Fibroblast of gingiva (primary cell): ENCODE measurements around the gene PITPNM2.

ENCODE experiments used
- DNase-seq: peaks from one replicate; pipeline ENCODE4 v3.0.0-alpha.2; 2011; ENCODE audit warnings: low read depth

Gene PITPNM2

DNA sequence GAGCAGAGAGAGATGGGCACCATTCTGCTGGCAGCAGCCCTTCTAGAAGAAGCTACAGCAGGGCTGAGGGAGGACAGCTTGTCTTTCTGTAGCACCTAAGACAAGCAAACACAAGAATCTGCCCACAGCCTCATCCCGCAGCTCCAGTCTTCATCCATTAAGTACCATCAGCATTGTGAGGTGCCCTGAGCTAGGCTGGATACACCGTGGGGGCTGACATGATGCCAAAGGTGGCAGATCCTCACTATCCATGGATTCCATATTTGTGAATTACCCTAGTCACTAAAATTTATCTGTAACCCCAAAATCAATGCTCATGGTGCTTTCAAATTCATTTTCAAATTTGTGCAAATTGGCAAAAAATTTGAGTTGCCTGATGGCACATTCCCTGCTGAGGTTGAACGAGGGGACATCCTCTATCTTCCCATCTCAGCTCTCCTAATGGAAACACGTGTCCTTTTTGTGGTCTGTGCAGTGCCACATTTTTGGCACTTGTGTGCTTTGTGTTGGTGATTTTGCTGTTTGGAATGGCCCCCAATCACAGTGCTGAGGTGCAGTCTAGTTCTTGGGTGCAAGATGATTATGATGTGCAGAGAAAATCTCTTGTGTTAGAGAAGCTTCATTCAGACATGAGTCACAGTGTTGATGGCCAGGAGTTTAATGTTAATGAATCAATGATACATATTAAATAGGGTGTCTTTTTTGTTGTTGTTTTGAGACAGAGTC lies 7.0 kb downstream of the PITPNM2 start:
- no peak for DNase-seq

DNA sequence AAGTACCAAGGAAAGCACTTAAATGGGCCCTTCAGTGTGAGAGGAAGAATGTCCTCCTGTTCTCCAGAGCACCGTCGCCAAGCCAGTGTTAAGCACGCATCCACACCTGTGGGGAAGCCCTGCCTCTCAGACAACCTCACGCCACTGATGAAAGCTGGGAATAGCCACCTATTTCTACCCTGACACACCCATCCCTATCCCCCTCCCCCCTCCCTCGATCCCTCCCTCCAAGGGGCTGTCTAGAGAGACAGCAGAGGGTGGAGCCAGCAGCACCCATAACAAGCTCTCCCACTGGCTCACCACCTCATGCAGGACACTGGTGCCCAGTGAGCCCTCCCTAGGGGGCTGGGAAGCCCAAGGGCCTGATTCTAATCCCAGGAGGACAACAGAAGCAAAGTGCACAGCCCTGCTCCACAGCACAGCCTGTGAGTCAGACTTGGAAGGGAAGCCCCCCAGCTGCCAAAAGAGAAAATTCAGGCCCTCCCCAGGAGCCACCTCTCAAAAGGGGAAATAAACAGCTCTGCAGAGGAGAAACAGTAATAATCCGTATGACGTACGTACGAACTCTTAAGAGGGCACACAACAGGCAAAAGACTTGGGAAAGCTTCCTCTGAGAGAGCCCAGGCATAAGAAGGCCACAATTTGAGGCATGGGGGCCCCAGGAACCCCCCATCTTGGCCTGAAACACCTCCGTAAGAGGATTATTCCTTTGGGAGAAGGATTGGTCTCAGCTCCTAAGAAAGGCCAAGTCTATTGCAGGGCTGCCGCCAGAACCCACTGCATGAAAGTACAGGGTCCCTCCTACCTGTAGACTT lies 7.8 kb downstream of the PITPNM2 start:
- DNase-seq = no peak

DNA sequence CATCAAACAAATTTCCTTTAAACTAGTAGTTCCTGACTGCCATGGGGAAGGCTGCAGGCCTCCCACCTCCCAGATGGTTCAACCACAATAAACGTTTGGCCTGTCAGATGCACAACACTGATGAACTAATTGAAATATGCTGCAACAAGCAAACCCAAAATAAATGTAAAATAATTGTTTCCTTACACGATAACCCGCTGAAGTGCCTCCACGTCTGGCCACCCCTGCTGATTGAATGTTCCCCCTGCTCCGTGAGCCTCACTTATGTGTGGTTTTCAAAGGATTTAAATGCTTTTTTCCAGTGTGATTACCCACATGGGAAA lies 8.4 kb downstream of the PITPNM2 start:
- no peak for DNase-seq

DNA sequence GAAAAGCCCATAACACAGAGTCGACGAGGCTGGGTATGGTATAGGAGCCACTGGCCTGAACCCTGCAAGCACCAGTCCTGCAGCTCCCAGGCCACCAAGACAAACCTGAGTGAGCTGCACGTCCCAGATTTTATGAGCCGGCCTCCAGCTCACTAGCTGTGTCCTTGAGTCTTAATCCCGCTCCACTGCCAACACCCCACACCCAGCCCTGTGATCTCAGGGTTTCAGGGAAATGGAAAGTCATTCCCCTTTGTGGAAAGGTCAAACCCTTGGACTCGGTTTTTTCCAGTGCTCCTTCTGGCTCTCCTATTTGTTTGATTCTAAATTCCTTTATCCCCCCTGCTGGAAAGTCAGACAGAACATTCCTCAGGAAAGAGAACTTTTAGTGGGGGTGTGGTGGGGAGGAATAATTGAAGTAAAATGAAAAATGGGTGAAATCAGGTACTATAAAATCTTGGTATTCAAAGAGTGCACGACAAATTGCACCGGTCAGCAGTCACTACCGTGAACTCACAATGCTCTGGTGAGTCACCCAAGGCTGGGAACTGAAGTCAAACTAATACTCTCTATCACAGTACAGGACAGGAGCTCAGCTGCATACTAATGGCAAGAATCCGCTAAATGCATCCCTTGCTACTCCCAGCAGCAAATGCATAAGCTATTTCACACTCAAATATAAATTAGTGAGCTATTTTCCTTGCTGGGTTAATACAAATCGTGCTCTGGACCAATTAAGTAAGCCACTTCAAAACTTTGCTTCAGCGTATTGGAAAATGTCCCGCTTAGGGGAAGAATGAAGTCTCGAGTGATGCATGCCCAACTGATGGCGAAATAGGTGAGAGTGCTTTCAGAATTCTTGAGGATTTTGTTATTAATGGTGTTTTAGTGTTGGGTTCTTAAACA lies 9.0 kb downstream of the PITPNM2 start:
- DNase-seq = peak; percentile 55

DNA sequence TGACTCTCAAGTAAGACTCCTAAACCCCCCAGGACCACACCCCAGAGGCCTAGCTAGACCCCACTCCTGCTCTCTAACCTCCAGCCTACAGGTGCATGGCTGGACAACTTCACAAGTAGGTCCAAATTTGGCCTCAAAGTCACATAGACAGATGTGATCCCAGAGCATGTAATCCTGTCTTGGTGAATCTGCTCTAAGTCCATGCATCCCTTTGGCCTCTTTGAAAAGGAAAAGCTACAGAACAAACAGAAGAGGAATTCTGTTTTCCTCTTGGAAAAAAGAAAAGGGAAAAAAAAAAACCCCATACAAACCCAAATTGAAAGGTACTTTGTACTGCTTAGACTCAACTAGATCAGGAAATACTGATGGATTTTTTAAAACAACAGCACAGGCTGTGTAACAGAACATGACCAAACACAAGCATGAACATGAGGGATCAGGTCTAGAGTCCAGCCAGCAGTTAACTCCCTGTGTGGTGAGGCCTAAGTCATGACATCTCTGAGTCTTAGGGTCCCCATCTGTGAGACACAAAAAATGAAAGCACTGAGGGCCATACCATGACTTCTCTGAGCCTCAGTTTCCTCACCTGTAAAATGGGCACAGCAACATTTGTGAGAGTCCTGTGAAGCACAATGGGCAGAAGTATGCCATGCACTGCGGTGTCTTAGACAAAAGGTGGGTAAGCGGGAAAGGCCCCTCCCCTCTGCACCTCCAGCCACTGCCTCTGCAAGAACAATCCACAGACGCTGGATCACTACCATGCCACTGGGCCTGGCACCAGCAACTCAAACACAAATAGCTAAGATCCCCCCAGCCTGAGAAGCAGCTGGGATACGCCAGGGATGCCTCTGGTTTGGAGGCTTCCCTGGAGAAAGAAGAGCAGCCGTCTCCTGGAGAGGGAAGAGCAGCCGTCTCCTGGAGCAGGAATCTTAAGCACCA lies 9.9 kb downstream of the PITPNM2 start:
- DNase-seq = no peak

DNA sequence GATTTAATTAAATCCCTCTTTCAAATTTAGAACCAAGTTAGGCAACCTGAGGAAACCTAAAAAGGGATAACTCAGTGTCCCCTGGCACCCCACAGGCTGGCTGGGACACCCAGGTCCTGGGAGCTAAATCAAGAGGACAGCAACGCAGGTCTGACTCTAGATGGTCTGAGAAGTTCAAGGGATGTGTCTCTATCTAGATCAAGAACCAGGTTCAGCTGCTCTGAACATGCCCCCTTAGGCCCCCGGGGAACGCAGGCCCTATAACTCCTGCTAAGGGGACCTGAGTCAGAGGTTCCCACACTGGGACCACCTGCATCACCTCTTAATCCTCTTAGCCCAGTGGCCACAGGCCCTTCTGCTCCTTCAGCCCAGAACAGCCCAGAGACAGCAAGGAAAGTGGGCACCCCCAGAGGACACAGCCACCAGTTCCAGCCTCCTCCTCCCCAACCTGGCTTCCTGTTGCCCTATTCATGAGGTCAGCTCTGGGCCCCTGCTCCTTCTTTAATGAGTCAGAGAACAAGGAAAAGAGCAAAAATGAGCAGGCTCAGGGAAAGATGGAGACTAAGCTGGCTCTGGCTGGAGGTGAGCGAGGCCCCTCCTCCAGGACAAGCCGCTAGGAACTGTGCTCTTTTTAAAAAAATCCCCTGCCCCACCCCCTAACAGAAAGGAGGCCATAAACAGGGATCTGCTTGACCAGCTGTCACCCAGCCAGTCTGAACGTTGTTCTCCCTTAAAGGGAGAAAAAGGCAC lies 10.8 kb downstream of the PITPNM2 start:
- DNase-seq = no peak

DNA sequence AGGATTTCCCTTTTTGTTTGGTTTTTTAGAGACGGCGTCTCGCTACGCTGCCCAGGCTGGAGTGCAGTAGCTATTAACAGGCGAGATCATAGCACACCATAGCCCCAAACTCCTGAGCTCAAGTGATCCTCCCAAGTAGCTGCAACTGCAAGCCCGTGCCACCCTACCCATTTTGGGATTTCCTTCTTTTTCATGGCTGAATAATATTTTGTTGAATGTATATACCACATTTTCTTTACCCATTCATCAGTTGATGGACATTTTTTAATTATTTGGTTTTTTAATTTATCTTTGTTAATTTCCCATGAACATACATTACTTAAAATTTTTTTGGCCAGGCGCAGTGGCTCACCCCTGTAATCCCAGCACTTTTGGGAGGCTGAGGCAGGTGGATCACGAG lies 15.2 kb downstream of the PITPNM2 start:
- DNase-seq = no peak

DNA sequence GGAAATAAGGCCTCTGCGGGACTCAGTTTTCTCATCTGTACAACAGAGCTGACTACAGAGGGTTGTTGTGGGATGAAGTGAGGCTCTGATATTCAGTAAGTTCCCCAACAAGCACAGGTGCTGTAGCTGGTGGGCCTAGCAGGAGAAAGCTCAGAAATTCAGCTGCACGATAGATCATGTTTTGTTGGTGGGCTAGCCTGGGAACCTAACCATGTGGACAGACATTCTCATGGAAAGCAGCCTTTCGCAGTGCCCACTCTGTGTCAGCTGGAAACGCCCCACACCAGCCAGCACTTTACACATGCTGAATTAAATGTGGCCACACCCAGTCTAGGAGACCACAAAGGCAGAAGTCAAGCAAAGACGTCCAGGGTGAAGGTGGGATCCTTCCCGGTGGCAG lies 16.1 kb downstream of the PITPNM2 start:
- no peak for DNase-seq

DNA sequence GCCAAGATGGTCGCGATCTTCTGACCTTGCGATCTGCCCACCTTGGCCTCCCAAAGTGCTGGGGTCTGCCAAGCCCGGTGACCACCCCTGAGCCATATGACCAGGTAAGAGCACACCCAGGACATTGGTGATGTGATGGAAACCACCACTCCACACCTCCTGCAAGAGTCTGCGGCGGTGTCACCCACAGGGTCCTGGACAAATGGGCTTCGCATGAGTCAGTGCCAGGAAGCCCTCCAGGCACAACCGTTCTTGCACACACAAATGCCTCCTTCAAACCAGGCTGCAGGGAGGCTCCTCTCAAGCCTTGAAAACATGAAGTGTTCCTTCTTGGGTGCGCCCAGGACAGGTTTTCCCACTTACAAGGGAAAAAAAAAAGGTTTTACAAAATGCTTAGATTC lies 16.6 kb downstream of the PITPNM2 start:
- DNase-seq = no peak

DNA sequence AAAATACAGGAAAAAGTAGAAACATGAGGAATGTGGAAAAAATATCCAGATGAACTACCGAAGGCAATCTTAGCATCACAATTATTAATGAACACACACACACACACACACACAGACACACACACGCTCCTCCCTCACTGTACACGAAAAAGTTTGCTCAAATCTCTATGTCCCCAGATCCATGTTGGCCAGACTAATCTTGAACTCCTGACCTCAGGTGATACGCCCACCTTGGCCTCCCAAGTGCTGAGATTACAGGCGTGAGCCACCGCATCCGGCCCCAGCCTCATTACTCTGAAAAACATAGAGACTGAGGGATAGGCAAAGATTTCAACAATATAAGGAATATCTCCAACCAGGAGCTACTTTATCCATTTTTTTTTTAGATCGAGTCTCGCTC lies 17.2 kb downstream of the PITPNM2 start:
- no peak for DNase-seq

DNA sequence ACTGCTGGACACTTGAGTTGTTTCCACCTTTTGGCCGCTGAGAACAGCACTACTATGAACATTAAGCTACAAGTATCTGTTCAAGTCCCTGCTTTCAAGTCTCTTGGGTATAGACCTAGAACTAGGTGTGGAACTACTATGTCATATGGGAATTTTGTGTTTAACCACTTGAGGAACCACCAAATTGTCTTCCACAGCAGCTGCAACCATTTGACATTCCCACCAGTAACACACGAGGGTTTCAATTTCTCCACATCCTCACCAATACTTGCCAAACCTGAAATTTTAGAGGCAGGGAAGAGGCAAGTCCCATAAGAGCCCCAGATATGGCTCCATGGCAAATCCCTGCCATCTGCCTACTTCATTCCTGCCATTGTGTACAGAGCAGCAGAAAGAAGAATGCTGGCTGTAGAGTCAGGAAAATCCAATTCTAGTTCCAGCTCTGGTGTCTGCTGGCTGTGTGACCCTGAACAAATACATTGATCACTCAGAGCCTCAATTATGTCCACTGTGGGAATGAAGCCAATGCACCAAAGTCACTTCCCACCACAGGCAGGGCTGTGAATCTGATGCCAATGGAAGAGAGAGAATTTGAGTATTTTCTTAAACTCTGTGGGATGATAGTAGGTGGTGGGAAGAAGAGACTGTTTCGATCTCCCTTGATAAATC lies 17.8 kb downstream of the PITPNM2 start:
- no peak for DNase-seq

DNA sequence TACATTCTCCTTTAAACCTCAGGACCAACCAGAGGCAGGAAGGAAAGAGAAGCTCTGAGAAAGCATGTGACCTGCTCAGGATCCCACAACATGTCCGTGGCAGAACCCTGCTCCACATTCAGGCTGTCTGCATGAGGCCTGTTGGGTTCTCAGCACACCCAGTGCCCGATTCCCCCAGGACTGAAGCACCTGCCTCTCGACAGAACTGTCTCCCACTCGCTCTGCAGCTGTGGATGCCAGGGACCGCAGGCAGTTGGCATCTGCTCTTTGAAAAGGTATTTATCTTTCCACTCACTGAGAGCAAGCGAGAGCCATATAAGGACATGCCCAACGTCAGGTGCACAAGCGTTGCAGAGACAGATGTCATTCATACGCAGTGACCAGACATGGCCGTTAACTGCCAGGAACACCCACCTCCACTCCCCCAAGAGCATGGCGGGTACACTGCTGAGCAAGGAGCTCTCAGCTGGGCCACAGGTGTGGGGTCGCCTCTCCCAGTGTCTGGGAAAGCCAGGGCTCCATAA lies 18.9 kb downstream of the PITPNM2 start:
- no peak for DNase-seq

DNA sequence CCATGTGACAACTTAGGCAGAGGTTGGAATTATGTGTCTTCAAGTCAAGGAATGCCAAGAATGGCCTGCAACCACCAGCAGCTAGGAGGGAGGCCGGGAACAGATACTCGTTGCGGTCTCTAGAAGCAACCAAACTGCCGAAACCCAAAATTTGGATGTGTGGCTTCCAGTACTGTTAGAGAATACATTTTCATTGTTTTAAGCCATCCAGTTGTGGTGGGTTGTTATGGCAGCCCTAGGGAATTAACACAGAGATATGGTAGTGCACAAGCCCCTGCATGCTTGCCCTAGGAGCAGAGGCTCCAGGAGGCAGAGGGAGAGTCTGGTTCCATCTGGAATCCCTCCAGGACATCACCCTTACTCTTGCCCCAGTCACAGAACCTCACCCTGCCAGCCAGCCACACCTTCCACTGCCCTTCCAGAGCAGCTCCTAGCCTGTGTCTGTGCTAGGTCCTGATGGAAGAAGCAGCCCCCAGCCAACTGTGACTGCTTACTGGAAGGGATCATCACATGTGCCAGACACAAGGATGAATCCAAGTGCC lies 19.5 kb downstream of the PITPNM2 start:
- DNase-seq = peak; percentile 40

DNA sequence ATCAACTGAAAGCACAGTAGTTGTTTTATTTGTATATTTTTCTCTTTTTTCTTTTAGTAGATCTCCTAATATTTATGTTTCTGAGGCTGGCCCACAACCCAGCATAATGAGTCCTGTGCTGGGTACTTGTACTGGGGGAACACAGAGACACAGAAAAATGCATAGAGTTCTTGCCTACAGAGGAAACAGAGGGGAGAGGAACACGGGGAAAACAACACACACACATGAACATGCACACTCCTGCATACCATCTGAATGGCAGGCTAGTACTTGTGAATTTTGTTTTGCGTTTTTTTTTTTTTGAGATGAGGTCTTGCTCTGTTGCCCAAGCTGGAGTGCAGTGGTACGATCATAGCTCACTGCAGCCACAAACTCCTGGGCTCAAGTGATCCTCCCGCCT lies 21.3 kb downstream of the PITPNM2 start:
- DNase-seq = no peak

DNA sequence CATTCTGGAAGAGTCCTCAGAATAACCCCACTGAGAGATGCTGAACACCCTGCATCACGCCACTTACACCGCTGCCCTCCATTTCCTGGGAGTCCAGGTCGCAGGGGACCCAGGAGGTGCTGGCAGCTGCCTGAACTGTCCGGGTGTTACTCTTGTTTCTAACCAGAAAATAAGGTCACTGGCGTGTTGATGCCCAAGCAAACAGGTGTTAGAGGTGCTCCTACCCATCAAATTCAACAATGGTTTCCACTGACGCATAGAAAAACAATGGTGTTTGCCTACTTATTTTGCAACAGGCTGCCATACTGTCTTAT lies 23.8 kb downstream of the PITPNM2 start:
- DNase-seq = no peak

DNA sequence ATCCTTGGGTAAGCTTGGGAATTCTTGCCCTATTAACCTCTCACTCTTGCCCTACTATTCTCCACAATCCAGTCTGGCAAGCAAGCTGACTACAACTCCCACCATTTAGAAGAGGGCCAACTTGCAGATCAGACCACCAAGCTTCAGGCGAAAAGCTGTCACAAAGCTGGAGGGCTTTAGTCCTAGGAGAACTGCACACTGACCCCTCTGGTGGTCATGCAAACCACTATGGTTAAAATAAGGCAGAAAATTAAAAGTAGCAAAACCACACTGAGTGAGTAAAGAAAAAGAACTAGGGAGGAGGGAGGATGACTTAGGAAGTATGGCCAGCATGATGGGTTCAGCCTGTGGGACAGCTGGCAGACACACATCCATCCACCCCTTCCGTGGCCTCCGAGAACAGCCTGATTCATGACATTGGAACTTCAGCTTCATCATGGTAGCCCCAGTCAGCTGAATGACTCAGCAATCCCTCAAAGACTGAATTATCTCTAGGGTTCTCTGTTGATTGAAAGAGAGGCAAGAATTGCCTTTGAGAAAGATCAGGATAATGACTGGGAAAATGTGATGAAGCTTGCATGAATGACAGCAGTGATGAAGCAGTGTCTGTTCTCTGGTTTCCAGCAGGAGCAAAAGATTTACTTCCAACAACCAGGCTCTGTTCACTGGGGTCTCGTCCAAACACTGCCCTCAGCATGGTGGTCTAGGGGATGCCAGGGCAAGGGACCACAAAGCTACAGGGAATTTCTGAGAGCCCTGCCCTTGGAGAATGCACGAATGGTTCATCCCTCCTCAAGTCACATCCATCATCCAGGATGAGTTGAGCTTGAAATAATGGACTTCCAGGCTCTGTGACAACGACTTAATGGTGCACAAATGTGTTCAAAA lies 24.4 kb downstream of the PITPNM2 start:
- DNase-seq = peak; percentile 97

DNA sequence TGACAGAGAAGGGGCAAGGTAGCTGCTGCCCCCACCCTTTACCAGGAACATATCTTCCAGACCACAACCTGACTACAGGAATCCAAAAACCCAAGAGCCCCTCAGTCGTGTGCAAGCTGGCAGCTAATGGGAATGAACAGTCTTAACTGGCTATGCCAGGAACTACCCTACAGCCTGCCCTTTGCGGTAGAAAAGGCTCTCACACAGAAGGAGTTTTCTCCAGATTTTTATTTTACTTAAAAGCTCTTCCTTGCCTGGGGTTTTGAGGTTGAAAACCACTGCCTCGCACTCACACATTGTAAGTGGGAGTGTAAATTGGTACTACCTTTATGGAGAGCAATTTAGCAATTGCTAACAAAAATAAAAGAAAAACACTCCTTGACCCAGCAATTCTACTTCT lies 28.3 kb downstream of the PITPNM2 start:
- no peak for DNase-seq

DNA sequence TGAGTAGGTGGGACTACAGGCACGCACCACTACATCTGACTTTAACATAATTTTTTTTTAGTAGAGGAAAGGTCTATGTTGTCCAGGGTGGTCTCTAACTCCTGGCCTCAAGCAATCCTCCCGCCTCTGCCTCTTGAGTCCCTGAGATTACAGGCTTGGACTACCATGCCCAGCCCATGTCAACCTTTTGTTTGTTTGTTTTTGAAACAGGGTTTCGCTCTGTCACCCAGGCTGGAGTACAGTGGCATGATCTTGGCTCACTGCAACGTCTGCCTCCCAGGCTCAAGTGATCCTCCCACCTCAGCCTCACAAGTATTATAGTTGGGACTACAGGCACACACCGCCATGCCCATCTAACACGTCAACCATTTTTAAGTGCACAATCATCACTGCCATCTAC lies 29.2 kb downstream of the PITPNM2 start:
- no peak for DNase-seq
